GM10266 (cell line): ENCODE results near the gene NINJ1.
A peak's percentile ranks its signal among the peaks of the same experiment; 100 is the strongest.

Experiments used
- DNase-seq: peaks from one replicate; pipeline ENCODE4 v3.0.0; 2012; ENCODE audit errors: extremely low spot score
- TF ChIP-seq, protein P1 (sequence below): IDR thresholded peaks from 2 replicates; pipeline ENCODE4 v1.5.1; 2012; ENCODE audit warnings: mild to moderate bottlenecking, low read depth; ENCODE audit not compliant: control insufficient read depth, insufficient read depth; ENCODE audit errors: missing control alignments

The NINJ1 gene

DNA sequence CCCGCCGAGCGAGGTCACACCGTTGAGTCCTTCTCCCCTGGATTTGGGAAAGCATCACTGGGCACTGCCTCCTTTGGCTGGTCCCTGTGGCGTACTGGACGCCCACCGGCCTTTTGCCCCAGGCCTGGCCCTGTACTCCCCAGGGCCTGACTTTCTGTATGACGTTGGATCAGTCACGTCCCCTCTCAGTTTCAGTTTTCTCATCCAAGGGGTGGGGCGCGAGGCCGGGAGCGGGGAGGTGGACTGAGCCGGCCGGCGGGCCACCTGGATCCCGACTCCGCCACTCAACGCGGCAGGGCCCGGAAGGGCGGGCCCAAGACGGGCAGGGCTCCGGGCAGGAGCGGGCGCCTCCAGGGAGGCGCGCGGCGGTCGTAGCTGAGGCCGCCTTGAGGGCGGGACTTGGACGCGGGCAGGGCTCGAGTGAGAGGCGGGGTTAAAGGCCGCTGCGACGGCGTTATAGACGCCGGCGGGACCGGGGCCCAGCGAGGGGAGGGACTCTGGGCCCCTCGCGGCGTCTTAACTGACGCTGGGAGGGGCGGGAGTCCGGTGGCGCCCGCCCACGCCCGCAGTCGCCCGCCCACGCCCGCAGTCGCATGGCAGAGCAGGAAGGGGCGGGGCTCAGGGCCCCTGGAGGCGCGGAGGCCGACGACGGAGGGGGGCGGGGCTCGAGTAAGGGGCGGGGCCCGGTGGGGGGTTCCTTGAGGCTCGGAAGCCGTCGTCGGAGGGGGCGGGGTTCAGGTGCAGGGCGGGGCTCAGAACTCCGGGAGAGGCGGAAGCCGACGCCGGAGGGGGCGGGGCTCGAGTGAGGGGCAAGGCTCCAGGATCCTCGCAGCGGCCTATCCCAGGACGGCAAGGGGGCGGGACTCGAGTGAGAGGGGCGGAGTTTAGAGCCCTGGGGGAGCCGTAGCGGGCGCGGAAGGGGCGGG is 38.6 kb downstream of the NINJ1 start:
- TF ChIP-seq, protein P1, sequence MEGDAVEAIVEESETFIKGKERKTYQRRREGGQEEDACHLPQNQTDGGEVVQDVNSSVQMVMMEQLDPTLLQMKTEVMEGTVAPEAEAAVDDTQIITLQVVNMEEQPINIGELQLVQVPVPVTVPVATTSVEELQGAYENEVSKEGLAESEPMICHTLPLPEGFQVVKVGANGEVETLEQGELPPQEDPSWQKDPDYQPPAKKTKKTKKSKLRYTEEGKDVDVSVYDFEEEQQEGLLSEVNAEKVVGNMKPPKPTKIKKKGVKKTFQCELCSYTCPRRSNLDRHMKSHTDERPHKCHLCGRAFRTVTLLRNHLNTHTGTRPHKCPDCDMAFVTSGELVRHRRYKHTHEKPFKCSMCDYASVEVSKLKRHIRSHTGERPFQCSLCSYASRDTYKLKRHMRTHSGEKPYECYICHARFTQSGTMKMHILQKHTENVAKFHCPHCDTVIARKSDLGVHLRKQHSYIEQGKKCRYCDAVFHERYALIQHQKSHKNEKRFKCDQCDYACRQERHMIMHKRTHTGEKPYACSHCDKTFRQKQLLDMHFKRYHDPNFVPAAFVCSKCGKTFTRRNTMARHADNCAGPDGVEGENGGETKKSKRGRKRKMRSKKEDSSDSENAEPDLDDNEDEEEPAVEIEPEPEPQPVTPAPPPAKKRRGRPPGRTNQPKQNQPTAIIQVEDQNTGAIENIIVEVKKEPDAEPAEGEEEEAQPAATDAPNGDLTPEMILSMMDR = no peak
- DNase-seq = peak; percentile 100

DNA sequence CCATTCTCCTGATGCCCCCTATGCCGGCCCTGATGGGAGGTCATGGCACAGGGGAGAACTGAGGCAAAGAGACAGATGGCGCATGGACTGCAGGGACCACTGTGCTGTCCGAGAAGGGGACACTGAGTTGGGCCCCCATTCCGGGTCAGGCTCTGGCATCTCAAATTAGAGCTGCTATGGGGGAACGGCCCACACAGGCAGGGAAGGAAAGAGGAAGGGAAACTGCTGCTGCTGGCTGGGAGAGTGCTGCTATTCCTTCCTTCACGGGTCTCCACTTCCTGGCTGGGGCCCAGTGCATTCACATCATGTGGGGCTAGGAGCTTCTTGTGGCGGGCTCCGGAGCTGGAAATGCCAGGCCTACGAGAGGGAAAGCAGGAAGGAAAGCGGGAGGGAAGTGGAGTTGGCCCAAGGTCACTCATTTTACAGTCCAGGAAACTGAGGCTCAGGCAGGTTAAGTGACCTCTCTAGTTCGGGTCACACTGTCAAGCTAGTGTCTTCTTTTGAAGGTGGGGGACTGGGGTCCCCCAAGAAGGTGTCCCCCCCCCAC is 39.3 kb downstream of the NINJ1 start:
- TF ChIP-seq, protein P1 = no peak
- DNase-seq = no peak

DNA sequence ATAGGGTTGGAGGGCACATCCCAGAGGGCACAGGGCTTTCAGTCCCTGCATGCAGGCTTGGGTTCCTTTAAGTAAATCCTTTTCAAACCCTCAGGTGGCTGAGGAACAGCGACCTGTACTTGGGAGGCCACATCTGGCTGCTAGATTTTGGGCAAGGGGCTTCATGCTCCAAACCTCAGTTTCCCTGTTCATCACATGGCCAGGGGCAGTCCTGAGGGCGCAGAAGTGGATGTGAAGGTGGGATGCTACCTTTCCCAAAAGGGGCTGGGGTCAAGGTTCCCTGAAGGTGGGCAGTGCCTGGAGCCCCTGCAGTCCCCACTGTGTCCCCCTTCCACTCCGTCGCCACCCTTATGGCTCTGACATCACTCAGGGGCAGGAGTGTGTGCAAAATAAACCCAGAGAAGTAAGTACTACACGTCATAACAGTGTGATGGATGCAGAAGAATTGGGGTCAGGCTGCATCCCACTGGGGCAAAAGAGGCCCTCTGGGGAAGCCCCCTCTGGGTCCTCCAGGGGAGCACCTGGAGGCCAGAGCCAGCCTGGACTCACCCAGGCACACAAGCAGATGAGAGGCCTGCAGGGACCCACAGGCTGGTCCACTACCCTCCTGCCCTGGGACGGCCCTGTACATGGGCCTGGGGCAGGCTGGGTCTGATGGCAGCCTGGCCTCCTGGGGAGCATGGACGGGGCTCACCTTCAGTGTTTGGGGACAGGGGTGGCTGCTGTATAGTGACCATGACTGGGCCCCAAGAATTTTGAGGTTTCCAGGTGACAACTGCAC is 40.0 kb downstream of the NINJ1 start:
- no peak for DNase-seq
- TF ChIP-seq, protein P1 = no peak

DNA sequence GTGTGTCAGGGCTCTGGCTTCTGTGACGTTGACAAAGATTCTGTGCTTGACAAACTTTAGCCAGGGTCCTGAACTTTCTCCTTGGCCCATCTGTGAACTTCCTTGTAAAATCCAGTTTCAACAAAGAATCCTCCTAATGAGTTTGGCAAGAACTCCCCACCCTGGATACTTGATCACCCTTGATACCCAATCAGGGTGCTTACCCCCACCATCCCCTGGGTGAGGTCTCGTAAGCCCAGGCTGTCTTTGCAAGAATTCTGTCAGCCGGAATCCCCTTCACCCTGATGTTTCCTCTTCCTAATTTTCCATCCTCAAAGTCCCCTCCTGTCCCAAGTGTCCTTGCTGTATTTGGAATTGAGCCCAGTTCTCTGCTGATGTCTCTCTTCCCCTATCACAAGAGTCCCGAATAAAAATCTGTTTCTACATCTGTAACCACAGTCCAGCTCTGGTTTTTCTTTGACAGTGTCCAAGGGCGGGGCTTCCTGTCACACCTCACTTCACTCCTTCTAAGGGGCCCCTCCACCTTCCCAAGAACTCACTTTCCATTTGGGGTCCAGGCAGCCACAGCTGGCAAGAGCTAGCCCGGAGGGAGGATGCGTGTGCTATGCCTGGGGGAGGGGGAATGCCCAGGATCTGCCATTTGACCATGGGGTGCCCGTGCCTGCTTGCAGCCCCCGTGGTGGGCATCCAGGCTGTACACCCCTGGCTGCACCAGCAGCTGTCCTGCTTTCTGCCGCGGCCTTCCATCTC is 40.7 kb downstream of the NINJ1 start:
- TF ChIP-seq, protein P1 = no peak
- no peak for DNase-seq

DNA sequence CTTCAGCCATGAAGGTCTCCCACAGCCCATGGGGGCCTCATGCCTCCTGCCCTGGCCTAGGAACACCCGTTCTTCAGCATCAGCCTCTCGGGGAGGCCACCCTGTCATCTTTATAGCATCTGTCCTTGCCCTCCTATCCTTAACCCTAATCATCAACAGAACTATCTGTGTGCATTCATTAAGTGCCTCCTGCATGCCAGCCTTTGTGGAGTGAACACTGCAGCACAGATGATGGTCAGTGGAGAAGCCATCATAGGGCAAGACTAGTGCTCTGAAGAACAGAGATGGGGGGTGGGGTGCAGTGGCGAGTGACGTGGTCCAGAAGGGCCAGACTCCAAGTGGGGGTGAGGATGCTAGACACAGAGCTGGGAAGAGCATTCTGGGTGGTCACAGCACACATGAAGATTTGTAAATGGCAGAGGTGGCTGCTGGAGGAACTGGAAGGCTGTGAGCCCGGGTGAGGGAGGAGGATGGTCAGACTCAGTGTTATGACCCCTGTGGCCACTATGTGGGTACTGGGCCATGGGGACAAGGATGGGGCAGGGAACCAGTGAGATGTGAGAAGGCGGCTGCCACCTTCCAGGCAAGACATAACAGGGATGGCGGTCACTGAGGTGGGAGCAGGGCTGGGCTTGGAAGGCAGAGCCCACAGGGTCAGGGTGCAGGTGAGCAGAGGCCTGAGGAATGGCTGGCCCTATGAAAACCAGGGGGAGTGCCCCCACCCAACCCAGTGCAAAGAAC is 41.6 kb downstream of the NINJ1 start:
- TF ChIP-seq, protein P1 = no peak
- no peak for DNase-seq

DNA sequence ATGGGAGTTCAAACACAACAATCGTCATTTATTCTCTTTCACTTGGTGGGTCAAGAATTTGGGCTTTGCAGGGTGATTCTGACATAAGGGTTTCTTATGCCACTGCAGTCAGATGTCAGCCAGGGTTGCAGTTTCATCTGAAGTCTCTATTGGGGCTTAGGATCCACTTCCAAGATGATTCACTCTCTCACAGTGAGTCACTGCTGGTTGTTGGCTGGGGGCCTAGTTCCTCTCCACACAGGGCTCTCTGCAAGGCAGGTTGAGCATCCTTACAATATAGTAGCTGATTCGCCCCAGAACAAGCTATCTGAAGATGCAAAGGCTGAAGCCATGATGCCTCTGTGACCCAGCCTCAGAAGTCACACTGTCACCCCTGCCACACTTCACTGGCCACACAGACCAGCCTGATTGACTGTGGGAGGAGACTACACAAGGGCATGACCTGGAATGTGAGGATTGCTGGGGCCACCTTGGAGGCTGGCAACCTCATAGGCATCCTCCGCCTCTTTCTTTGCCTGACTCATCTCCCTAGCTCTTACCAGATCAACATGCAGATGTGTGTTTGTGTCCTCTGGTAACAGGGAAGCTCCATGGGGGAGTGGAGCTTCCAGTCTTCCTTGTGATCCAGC is 42.5 kb downstream of the NINJ1 start:
- DNase-seq = no peak
- TF ChIP-seq, protein P1 = no peak
